GM18526 (cell line): ENCODE data around the gene TLCD3A.

Experiments used
- POLR2A ChIP-seq: IDR thresholded peaks from 3 replicates; pipeline ENCODE4 v1.6.1; 2011; ENCODE audit not compliant: insufficient read length; ENCODE audit errors: extremely low read depth

Gene TLCD3A

GRCh38 chr17:752620-753219 is 20.3 kb downstream of the TLCD3A start:
- no peak for TF ChIP-seq POLR2A

- no peak for TF ChIP-seq POLR2A
Observed at GRCh38 chr17:753418-753817, 21.0 kb downstream of the TLCD3A start.

GRCh38 chr17:759964-760363 is 27.6 kb downstream of the TLCD3A start:
- no peak for TF ChIP-seq POLR2A

GRCh38 chr17:760371-760770 is 28.0 kb downstream of the TLCD3A start:
- no peak for TF ChIP-seq POLR2A

- no peak for TF ChIP-seq POLR2A
Observed at GRCh38 chr17:767076-767475, 34.7 kb downstream of the TLCD3A start.

- no peak for TF ChIP-seq POLR2A
Observed at GRCh38 chr17:773016-773415, 40.6 kb downstream of the TLCD3A start.

- no peak for TF ChIP-seq POLR2A
Observed at GRCh38 chr17:773467-774312, 41.3 kb downstream of the TLCD3A start.

GRCh38 chr17:774313-774584 is 41.9 kb downstream of the TLCD3A start:
- TF ChIP-seq POLR2A = no peak

- TF ChIP-seq POLR2A = no peak
Observed at GRCh38 chr17:778096-778495, 45.7 kb downstream of the TLCD3A start.

GRCh38 chr17:781805-782731 is 49.7 kb downstream of the TLCD3A start, which contains the start of the genes GLOD4 and MRM3:
Gene GLOD4 (minus strand): TSS chr17:782280. CDS start chr17:782255, 25 bp downstream.
Gene MRM3 (plus strand): TSS chr17:782353. CDS start chr17:782379, 26 bp downstream.
- TF ChIP-seq POLR2A = peak; percentile 84

- TF ChIP-seq POLR2A = no peak
Observed at GRCh38 chr17:784143-784542, 51.7 kb downstream of the TLCD3A start.

GRCh38 chr17:787641-788221 is 55.3 kb downstream of the TLCD3A start:
- TF ChIP-seq POLR2A = no peak

- no peak for TF ChIP-seq POLR2A
Observed at GRCh38 chr17:788551-788950, 56.2 kb downstream of the TLCD3A start.

- TF ChIP-seq POLR2A = no peak
Observed at GRCh38 chr17:789160-789840, 56.9 kb downstream of the TLCD3A start.

- TF ChIP-seq POLR2A = no peak
Observed at GRCh38 chr17:791829-792228, 59.4 kb downstream of the TLCD3A start.
